GM12864 (cell line): ENCODE results near the gene ATXN7.
A peak's percentile ranks its signal among the peaks of the same experiment; 100 is the strongest.

Experiments
- DNase-seq: peaks from one replicate; pipeline ENCODE4 v3.0.0-alpha.2; 2011; ENCODE audit warnings: low read depth
- H3K4me3 ChIP-seq: 2 replicates; pipeline ENCODE4 v1.5.1; 2011; ENCODE audit warnings: mild to moderate bottlenecking, low read depth, low read length, control low read depth
- TF ChIP-seq, protein P1 (sequence below): IDR thresholded peaks from 2 replicates; pipeline ENCODE4 v1.5.1; 2011; ENCODE audit warnings: low read depth, mild to moderate bottlenecking, moderate library complexity, low read length, control low read depth, inconsistent platforms; ENCODE audit errors: missing control alignments

Gene ATXN7

DNA sequence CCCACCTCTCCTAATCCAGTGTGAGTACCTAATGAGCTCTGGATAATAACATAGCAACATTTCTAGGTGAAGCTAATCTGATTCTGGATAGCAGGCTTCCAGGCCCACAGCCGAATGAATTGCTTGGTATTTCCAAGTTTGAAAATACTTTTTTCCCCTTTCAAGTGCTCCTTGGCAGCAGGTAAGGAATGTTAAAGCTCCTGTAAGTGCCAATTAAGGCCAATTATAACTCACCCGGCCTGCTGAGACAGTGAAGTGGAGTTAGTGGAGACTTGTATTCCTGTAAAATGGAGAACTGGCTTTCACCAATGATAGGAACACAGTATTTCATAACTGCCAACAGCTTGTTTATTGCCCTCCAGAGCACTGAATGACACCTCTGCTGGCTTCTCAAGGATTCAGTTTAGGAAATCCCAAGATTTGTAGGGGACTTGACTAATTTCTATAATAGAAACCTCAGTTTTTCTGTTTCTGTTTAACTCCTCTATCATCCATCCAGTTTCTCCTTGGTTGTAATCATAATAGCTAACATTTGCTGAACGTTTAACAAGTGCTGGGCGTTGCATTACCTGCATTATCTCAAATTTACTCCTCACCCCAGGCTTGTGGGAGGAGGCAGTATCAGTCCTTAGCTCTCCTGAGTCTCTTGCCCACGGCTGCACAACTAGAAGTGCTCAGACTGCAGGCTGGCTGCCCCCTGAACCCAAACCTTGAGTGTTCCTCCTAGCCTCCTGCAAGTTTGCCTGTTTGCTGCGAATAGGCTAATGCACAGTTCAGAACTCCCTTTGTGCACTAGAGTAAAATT, 101.2 kb downstream of the ATXN7 start:
- H3K4me3 ChIP-seq: no peak overlapping the region
- TF ChIP-seq, protein P1, sequence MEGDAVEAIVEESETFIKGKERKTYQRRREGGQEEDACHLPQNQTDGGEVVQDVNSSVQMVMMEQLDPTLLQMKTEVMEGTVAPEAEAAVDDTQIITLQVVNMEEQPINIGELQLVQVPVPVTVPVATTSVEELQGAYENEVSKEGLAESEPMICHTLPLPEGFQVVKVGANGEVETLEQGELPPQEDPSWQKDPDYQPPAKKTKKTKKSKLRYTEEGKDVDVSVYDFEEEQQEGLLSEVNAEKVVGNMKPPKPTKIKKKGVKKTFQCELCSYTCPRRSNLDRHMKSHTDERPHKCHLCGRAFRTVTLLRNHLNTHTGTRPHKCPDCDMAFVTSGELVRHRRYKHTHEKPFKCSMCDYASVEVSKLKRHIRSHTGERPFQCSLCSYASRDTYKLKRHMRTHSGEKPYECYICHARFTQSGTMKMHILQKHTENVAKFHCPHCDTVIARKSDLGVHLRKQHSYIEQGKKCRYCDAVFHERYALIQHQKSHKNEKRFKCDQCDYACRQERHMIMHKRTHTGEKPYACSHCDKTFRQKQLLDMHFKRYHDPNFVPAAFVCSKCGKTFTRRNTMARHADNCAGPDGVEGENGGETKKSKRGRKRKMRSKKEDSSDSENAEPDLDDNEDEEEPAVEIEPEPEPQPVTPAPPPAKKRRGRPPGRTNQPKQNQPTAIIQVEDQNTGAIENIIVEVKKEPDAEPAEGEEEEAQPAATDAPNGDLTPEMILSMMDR: no peak
- no peak for DNase-seq

DNA sequence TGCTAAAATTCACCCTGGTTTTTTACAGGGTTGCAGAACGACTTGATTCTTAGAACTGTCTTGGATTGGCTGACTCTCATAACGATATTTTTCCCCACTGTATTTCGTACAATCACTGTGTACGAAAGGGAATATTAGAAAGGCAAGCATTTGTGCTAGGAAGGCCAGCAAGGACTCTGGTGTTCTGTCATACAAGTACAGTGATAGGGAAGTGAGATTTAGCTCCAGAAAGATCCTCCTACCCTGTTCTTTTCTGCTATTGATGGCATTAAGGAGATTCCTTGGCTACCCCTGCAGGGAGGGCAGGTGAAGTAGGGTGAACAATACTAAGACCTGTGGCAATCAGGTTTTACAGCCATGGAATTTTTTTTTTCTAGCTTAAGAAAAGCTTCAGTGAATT, 102.3 kb downstream of the ATXN7 start:
- DNase-seq: no peak
- TF ChIP-seq, protein P1: no peak
- H3K4me3 ChIP-seq: no peak overlapping the region

DNA sequence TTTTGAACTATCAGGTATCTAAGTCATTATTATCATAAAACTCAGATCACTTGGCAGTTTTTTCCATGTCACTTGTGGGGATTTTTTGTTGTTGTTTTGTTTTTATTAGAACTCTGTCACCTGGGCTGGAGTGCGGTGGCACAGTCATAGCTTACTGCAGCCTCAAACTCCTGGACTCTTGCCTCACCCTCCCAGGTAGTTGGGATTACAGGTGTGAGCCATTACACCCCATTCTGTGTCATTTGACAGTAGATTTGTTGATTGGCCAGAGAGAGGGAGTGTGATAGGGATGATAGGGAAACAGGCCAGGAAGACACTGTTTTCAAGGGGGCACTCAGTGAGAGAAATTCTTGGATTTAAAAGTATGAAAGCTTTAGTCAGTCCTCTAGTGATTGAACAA, 103.2 kb downstream of the ATXN7 start:
- DNase-seq: no peak
- TF ChIP-seq, protein P1: no peak
- H3K4me3 ChIP-seq: no peak overlapping the region

DNA sequence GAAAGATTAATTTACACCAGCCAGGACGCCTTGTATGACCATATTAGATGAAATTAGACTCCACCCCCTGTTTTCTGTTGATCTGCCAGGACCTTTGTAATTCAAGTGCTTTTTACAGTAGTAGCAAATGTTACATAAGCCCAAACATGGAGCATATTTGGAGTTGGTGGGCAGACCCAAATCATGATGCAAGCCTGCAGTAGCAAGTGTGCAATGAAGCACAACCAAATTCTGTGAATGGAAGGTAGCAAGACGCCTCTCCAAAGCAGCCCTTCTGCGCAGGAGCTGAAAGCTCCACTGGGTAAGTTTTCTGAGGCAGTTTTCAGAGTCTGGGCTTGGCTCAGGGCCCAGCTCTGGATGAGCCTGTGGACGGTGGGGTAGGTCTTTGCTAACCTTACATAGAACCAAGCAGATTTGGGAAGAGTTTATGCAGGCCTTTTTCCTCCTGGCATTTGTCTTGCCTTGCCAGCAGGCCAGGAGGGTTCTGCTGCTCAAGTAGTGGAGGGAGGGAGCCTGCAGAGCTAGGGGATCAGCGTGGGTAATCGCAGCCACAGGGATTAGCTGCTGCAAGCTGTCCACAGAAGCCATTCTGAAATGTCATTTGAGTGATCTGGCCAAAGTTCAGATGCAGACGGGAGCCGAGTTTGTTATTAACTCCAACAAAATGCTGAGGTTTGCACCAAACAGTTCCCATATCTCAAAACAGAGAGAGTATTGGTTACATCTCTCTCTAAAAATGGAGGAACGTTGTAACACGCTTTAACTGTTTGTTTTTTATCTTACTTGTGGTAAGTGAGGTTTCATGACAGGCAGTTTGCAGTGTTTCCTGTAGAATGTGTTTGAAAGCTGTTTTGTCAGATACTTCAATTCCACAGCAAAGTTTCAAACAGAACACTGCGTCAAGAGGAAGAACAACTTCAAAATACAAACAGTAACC, 104.3 kb downstream of the ATXN7 start:
- TF ChIP-seq, protein P1: no peak
- peak; percentile 33 for DNase-seq
- H3K4me3 ChIP-seq: peak overlapping the region; percentile 7

DNA sequence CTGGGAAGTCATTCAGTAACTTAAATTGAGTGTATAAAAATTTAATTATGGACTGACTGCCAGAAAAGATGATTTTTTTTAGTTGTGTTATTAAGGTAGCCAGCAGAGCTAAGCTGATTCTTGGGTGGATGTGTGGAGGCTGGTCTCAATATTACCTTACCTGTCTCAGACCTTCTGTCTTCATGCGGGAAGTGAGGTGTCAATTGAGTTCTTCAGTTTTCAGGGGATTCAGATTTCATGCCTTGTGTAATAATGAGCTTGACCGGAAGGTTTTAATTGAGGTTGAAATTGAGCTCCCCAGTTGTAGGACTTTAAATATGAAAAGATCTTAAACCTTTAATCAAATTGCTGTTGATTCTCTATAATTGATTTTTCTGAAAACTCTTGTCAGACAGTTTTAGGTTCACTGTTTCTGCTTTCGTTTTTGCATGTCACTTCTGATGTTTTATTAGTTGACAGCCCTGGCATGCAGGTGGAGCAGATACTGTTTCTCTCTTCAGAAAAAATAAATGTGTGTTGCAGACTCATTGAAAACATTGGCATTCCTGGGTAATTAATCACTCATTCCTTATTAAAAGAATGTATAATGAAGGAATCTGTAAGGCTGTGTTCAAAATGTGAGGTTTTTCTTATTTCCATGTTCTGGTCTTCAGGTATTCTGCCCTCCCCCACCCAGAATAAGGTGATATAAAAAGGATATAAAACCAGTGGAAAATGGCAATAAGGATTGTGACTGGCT, 105.1 kb downstream of the ATXN7 start:
- peak overlapping the region; percentile 7; the same call in 1 of the 2 replicates for H3K4me3 ChIP-seq
- TF ChIP-seq, protein P1: no peak
- no peak for DNase-seq

DNA sequence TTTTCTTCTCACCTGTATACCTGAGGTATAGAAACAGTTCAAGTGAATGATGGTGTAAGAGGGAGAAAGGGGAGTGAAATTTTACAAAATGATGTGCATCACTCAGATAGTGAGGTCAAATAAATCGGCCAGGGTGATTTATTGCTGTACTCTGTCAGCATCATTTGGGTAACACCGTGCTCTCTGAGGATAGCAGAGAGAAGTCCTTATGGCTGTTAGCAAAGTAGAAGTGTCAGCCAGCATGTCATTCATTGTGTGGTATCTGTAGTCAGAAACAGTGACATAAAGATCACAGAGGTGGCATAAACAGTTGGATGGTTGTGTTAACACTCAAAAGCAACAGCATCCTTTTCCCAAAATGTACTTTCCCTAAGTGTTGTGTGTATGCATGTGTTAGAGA, 106.2 kb downstream of the ATXN7 start:
- TF ChIP-seq, protein P1: no peak
- DNase-seq: no peak
- no peak overlapping the region for H3K4me3 ChIP-seq
